ENCODE data around the gene PRRC2A.

Gene PRRC2A

GRCh38 chr6:31666337-31666965 lies 45.9 kb downstream of the PRRC2A start:
- peak; percentile 58 to 63 for DNase-seq
- TF ChIP-seq POLR2A (IDR thresholded peaks at IDR 0.05; ENCODE audit: low read length) (no peak), GATA1 (IDR thresholded peaks at IDR 0.05; ENCODE audit: low read depth, low read length) (no peak)

GRCh38 chr6:31669676-31670075 lies 49.2 kb downstream of the PRRC2A start, which contains the start of gene LY6G5B:
TSS of gene LY6G5B (plus strand) at chr6:31669976. CDS start at chr6:31670951, 975 bp downstream.
- no peak for DNase-seq
- TF ChIP-seq GATA1 (IDR thresholded peaks at IDR 0.05; ENCODE audit: low read depth, low read length) (no peak), POLR2A (IDR thresholded peaks at IDR 0.05; ENCODE audit: low read length) (no peak)

- TF ChIP-seq POLR2A (IDR thresholded peaks at IDR 0.05; ENCODE audit: low read length) (no peak), GATA1 (IDR thresholded peaks at IDR 0.05; ENCODE audit: low read depth, low read length) (no peak)
- DNase-seq, result no peak
Observed at GRCh38 chr6:31676322-31676903, 55.9 kb downstream of the PRRC2A start.

GRCh38 chr6:31676904-31677303 lies 56.4 kb downstream of the PRRC2A start:
- TF ChIP-seq POLR2A (IDR thresholded peaks at IDR 0.05; ENCODE audit: low read length) (no peak), GATA1 (IDR thresholded peaks at IDR 0.05; ENCODE audit: low read depth, low read length) (no peak)
- no peak for DNase-seq

- no peak for DNase-seq
- no peak for TF ChIP-seq POLR2A (IDR thresholded peaks at IDR 0.05; ENCODE audit: low read length)
- no peak for TF ChIP-seq GATA1 (IDR thresholded peaks at IDR 0.05; ENCODE audit: low read depth, low read length)
Observed at GRCh38 chr6:31677955-31678354, 57.4 kb downstream of the PRRC2A start.

- peak; percentile 81 to 89 for DNase-seq
- TF ChIP-seq POLR2A (IDR thresholded peaks at IDR 0.05; ENCODE audit: low read length), result no peak
- TF ChIP-seq GATA1 (IDR thresholded peaks at IDR 0.05; ENCODE audit: low read depth, low read length), result no peak
Observed at GRCh38 chr6:31680226-31681134, 60.0 kb downstream of the PRRC2A start, which contains the start of gene LY6G5C. TSS of gene LY6G5C (minus strand) at chr6:31681067. CDS start at chr6:31680373, 694 bp downstream.

GRCh38 chr6:31681135-31681671 lies 60.7 kb downstream of the PRRC2A start:
- peak; percentile 32 to 49 for DNase-seq
- TF ChIP-seq POLR2A (IDR thresholded peaks at IDR 0.05; ENCODE audit: low read length), result peak; percentile 15
- TF ChIP-seq GATA1 (IDR thresholded peaks at IDR 0.05; ENCODE audit: low read depth, low read length), result no peak

GRCh38 chr6:31683591-31683990 lies 63.1 kb downstream of the PRRC2A start:
- DNase-seq, result no peak

GRCh38 chr6:31686483-31686882 lies 66.0 kb downstream of the PRRC2A start:
- DNase-seq, result peak; percentile 72 to 78

More at GRCh38 chr6:31683591-31683990, 63.1 kb downstream of the PRRC2A start:
- TF ChIP-seq GATA1 (IDR thresholded peaks at IDR 0.05; ENCODE audit: low read depth, low read length), result no peak
- TF ChIP-seq POLR2A (IDR thresholded peaks at IDR 0.05; ENCODE audit: low read length), result no peak

GRCh38 chr6:31687321-31687720 lies 66.8 kb downstream of the PRRC2A start:
- TF ChIP-seq GATA1 (IDR thresholded peaks at IDR 0.05; ENCODE audit: low read depth, low read length) (no peak), POLR2A (IDR thresholded peaks at IDR 0.05; ENCODE audit: low read length) (no peak)
- no peak for DNase-seq

More at GRCh38 chr6:31686483-31686882, 66.0 kb downstream of the PRRC2A start:
- TF ChIP-seq GATA1 (IDR thresholded peaks at IDR 0.05; ENCODE audit: low read depth, low read length) (no peak), POLR2A (IDR thresholded peaks at IDR 0.05; ENCODE audit: low read length) (no peak)
